RPMI8226 (cell line): ENCODE measurements around the gene CEP76.
"Not testable (repeated sequence)": the region's sequence is repeated elsewhere in the genome, so short reads cannot be mapped to it uniquely, and the experiment has no call there.

ENCODE experiments used
- DNase-seq: peaks from one replicate; pipeline ENCODE4 v3.0.0-alpha.2; 2015

The CEP76 gene

GRCh38 chr18:12639990-12640880, 62.3 kb downstream of the CEP76 start:
- DNase-seq: no peak

GRCh38 chr18:12638644-12639124, 63.8 kb downstream of the CEP76 start:
- DNase-seq: no peak

- DNase-seq: no peak
Measured at GRCh38 chr18:12637901-12638643, 64.5 kb downstream of the CEP76 start.

GRCh38 chr18:12637393-12637792, 65.1 kb downstream of the CEP76 start:
- no peak for DNase-seq

GRCh38 chr18:12631831-12632477, 70.6 kb downstream of the CEP76 start:
- no peak for DNase-seq

GRCh38 chr18:12630136-12630535, 72.4 kb downstream of the CEP76 start:
- no peak for DNase-seq

GRCh38 chr18:12628706-12629702, 73.5 kb downstream of the CEP76 start:
- no peak for DNase-seq

- not testable (repeated sequence) for DNase-seq
Measured at GRCh38 chr18:12627199-12627598, 75.3 kb downstream of the CEP76 start.

- DNase-seq: no peak
Measured at GRCh38 chr18:12625241-12625640, 77.3 kb downstream of the CEP76 start.
